ENCODE data around the gene OMG.
"Not testable (repeated sequence)": the region's sequence is repeated elsewhere in the genome, so short reads cannot be mapped to it uniquely, and the experiment has no call there.

OMG gene

DNA sequence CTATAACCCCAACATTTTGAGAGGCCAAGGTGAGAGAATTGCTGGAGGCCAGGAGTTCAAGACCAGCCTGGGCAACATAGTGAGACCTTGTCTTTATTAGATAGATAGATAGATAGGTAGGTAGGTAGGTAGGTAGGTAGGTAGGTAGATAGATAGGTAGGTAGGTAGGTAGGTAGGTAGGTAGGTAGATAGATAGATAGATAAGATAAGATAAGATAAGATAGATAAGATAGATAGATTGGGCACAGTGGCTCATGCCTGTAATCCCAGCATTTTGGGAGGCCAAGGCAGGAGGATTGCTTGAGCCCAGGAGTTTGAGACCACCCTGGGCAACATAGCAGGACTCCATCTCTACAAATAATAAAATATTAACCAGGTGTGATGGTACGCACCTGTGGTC lies 34.1 kb downstream of the OMG start:
- not testable (repeated sequence) for DNase-seq (ENCODE audit: low spot score)

DNA sequence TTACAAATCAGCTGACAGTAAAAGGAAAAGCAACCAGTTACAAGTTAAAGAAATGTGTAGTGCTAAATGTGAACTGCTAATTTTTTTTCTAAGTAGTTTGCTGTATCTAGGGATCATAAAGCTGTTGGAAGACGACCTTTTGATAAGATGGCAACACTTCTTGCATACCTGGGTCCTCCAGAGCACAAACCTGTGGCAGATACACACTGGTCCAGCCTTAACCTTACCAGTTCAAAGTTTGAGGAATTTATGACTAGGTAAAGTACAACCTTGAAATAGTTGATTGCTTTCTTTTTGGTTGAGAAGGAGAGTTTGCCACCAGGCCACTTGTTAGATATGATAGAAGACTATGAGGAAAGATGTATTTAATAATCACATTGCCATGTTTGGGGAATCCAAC lies 35.4 kb downstream of the OMG start:
- DNase-seq (ENCODE audit: low spot score) = no peak

DNA sequence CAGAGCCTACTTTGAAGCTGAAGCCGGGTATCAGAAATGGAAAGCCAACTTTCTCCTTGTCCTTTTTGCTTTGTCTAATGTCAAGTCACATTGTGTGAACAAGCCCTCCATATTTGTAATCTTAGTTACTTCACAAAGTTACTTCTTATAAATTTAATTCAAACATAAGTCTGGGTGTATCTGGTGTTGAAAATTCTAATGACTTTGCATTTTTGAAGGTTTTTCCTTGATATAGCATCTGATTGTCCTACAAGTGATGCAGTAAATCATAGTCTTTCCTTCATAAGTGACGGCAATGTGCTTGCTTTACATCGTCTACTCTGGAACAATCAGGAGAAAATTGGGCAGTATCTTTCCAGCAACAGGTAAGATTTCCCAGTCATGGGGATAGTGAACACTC lies 36.9 kb downstream of the OMG start:
- DNase-seq (ENCODE audit: low spot score) = no peak

DNA sequence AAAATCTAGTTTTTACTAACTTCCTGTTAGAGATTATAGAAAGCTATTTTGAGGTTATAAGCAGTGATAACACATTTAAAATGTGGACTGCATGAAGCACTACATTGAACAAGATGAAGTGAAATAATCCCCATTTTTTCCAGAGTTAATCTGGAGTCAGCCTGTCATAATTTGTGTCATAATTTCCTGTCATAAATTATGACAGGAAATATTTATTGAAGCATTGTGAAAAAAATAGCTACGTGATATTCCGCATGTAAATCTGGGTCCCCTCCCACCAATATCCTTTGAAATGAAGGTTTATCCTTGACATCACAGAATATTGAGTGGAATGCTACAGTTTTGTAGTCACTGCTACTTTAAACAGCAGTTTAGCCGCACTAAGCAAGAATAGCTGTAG lies 40.1 kb downstream of the OMG start:
- no peak for DNase-seq (ENCODE audit: low spot score)

DNA sequence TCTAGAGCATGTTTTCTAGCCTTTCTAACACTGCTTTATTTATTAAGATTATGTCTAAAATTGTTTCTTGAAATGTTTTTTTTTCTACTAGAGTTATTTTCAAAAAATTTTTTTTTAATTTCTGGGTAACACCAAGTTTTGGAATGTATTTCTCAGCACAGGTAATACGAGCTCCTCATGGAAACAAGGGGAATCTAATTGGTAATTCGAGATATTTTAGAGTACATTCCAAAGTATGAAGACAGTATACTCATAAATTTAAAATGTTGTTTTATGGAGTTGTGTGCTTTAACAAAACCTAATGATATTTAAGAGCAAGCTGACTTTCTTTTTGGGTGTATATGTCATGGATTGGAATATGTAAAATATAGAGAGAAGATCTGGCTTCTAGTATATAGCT lies 42.4 kb downstream of the OMG start:
- DNase-seq (ENCODE audit: low spot score) = no peak

DNA sequence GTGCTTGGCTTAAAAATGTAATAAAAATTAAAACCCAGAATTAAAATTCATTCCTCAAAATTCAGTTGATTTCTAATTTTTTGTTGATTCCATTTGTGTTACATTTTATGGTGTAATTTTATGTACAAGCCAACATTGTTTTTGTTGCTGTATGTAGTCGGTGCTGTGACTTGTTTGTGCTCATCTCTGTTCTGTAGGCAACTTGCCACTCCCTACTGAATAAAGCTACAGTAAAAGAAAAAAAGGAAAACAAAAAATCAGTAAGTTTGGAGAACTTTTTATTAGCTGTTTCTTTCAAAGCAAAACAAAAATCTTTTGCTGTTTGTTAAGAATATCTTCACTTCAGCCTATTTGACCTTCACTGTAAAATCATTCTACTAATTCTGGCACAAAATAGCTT lies 44.3 kb downstream of the OMG start:
- no peak for DNase-seq (ENCODE audit: low spot score)

DNA sequence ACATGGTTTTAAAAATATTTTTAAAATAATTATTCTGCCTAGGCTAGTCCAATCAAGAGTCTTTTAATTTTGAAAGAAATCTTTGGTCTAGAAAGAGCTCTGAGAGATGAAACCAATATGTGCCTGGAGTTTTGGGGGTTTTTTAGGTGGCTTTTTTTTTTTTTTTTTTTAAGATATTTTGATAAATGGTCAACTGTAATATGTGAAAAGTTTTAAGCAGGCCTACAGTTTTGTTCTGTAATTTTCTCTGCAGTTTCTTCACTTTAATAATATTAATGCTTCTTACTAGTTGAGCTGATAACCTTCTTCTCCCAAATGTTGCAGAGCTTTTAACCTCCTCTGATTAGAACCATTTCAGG lies 45.1 kb downstream of the OMG start:
- no peak for DNase-seq (ENCODE audit: low spot score)

DNA sequence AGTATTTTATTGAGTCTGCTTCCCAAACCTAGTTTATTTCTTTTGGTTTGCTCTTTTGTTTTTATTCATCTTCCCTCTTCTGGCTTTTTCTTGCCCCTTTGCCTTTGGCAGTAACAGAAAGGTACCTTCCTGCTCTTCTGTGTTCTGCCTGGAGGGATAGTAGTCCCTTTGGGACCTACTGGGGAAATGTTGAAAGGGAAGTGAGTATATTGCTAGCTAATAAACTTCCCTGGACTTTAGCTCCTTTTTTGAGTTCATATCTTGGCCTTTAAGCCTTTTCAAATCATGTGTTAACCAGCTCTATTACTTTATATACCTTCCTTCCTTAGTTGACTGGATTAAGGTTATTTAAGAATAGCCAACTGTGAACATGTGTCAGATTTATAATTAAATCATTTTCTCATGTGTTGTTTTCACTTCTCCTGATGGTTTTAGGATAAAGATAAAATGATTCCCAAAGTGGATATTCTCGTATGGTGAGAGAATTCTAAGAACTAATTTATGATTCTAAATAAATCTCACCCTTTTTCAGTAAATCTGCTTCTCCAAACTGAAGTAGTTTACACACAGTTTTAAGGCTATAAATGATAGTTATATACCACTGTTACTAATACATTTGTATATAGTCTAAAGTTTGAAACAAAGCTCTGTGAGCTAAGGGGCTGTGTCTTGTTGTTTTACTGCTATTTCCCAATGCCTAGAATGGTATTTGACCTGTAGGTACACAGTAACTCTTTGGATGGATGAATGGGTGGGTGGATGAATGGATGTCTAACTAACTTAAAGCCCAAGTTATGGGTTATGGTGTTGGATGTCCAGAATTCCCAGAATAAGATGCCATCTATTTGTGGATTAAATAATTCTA lies 45.7 kb downstream of the OMG start:
- DNase-seq (ENCODE audit: low spot score) = no peak

DNA sequence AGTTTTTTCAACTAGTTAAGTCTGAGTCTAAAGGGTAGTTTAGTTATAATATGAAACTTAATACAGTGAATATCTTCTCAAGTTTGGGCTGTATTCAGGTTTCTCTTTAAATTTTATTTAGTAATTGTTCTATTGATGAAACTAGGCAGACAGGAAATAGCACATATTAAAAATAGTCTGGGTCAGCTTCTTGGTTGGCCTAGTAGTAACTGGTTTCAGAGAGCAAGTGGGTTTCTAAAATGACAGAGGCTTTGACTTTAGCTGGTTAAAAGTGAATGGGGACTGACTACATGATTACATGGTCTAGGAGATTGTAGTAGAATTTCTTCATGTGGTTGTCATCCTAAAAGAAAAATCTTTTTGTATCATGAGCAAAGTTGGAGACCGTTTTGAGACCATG lies 46.8 kb downstream of the OMG start:
- no peak for DNase-seq (ENCODE audit: low spot score)

DNA sequence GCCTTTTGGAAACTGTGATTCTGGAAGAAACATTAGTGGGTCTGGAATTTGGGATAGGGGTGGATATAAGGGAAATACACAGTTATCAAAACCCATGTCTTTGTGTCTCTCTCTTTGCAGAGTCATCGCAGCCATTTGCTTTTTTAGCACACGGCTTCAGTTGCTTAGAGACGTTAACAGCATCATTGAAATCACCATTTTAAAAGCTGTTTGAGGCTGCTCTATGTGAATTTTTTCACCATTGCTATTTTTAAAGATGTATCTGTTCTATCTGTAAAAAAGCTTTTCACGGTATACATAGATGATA lies 47.3 kb downstream of the OMG start:
- DNase-seq (ENCODE audit: low spot score) = no peak

DNA sequence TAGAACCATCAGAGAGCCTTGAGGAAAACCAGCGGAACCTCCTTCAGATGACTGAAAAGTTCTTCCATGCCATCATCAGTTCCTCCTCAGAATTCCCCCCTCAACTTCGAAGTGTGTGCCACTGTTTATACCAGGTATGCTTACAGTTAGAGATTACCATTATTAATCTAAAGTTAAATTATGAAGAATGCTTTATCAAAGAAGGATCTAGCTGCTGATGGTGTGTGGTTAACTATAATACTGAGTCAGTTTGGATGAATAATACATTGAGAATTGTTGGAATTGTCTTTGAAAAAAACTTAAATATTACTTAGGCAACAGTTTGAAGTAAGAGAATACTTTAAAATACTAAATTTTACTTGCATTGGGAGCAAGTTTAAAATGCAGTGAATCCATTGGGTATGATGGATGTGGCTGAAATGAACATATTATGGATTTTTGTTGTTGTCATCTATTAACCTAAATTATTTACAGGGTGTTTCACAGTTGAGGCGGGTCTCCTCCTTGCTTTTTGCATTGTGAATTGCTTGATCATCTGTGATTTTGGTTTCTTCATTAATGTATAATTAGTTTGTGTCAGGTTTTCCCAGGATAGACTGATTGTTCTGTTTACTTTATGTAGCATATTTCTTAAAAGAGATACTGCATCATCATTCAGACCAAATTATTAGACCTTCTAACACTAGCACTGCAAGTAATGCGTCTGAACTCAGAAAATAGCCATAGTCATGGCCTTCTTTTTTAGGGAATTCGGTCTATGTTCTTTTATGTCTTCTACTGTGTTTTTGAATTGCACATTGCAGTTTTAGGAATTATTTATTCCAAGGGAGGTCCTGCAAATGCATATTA lies 47.8 kb downstream of the OMG start:
- DNase-seq (ENCODE audit: low spot score) = no peak

Data from hematopoietic multipotent progenitor cell treated with erythropoietin and hydrocortisone succinate and interleukin-3 and kit ligand, for 15 days (in vitro differentiated cells).